NB4 (cell line): ENCODE measurements around the gene ARHGAP26.

Experiments used
- POLR2A ChIP-seq: IDR thresholded peaks from 2 replicates; pipeline ENCODE4 v1.6.1; 2011; ENCODE audit warnings: mild to moderate bottlenecking; ENCODE audit not compliant: insufficient read length; ENCODE audit errors: extremely low read depth
- TF ChIP-seq, protein P1 (sequence below): IDR thresholded peaks from one replicate; pipeline ENCODE4 v1.5.1; 2012; ENCODE audit warnings: low read depth, low read length
- TF ChIP-seq, protein P2 (sequence below): IDR thresholded peaks from 2 replicates; pipeline ENCODE4 v1.6.1; 2011; ENCODE audit warnings: low read depth, low read length

DNA sequence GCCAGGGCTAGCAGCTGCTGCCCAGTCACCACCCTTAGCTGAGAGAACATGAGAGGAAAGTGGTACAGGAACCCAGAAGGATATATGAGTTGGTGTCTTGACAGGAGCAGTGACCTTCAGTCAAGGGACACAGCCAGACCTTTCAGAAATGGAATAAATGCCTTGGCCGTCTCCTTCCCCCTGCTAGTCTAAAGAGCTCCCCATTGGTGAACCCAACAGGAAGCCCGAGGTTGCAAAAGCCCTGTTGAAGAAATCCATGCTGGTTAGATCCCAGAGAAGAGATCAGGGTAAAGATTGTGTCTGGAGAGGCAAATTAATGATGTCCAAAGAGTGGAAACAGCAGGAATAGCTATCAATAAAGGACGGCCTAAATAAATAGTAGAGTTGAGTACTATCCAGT, 388.9 kb downstream of the ARHGAP26 start:
- no peak for TF ChIP-seq POLR2A
- TF ChIP-seq, protein P1, sequence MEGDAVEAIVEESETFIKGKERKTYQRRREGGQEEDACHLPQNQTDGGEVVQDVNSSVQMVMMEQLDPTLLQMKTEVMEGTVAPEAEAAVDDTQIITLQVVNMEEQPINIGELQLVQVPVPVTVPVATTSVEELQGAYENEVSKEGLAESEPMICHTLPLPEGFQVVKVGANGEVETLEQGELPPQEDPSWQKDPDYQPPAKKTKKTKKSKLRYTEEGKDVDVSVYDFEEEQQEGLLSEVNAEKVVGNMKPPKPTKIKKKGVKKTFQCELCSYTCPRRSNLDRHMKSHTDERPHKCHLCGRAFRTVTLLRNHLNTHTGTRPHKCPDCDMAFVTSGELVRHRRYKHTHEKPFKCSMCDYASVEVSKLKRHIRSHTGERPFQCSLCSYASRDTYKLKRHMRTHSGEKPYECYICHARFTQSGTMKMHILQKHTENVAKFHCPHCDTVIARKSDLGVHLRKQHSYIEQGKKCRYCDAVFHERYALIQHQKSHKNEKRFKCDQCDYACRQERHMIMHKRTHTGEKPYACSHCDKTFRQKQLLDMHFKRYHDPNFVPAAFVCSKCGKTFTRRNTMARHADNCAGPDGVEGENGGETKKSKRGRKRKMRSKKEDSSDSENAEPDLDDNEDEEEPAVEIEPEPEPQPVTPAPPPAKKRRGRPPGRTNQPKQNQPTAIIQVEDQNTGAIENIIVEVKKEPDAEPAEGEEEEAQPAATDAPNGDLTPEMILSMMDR: no peak
- TF ChIP-seq, protein P2, sequence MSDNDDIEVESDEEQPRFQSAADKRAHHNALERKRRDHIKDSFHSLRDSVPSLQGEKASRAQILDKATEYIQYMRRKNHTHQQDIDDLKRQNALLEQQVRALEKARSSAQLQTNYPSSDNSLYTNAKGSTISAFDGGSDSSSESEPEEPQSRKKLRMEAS: no peak
